GM18507 (cell line): ENCODE data around the gene MADD.

Experiments
- DNase-seq: peaks from one replicate; pipeline ENCODE4 v3.0.0; 2011; ENCODE audit warnings: low read depth; ENCODE audit not compliant: insufficient read length; ENCODE audit errors: extremely low spot score
- FAIRE-seq: peaks from 2 replicates; lab custom pipeline; 2011; peaks lifted over from hg19 to GRCh38; lab: Jason Lieb, UNC

Gene MADD

DNA sequence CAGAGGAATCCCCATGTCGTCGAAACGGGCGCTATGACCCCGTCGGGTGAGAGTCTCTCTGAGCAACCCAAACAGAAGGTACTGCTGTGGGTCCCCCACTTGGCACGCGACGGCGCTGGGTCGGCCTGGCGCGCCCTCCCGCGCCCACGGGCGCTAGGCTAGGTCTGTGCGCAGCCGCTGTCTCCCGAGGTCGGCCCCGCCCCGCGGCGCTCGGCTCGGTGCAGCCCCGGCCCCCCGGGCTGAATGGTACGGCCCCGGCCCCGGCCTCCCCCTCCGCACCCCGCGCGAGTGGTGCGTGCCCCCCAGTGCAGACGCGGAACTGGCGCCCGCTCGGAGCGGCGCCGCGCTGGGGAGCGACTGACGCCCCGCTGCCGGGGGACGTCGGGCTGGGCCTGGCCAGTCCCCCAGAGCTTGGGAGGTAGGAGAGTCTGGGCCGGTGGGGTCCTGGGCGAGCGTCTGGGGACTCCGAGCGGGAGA is at the start of gene MADD:
Gene MADD (plus strand): TSS at position 305 of the 477 bp plus-strand sequence.
- FAIRE-seq: peak; percentile 36

GRCh38 chr11:47220401-47220821 is 49.5 kb upstream of the MADD start:
- FAIRE-seq (no peak), DNase-seq (no peak)

More for the DNA sequence above, at the start of gene MADD:
- DNase-seq: peak; percentile 93

DNA sequence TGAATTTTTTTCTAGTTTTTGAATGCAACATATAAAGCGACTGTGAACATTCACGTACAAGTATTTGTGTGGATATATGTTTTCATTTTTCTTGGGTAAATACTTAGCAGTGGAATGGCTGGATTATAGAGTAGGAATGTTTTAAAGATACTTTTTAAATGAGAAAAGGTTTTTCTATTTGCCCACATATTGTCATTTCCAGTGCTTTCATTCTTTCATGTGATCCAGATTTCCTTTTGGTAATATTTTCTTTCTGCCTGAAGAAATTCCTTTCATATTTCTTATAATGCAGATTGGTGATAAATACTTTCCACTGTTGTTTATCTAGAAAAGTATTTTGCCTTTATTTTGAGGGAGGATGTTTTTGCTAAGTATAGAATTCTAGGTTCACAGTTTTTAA is 47.2 kb upstream of the MADD start:
- FAIRE-seq (no peak), DNase-seq (no peak)

GRCh38 chr11:47225552-47226400 is 44.2 kb upstream of the MADD start:
- peak; percentile 69 for FAIRE-seq

GRCh38 chr11:47229161-47229560 is 40.8 kb upstream of the MADD start:
- FAIRE-seq (no peak), DNase-seq (no peak)

More at GRCh38 chr11:47225552-47226400, 44.2 kb upstream of the MADD start:
- DNase-seq: no peak

GRCh38 chr11:47233051-47233450 is 36.9 kb upstream of the MADD start:
- FAIRE-seq (no peak), DNase-seq (no peak)

- no peak for DNase-seq
- no peak for FAIRE-seq
These were observed 35.8 kb upstream of the MADD start for GRCh38 chr11:47233989-47234668.

- DNase-seq (no peak), FAIRE-seq (no peak)
These were observed 35.2 kb upstream of the MADD start for GRCh38 chr11:47234669-47235100.

- DNase-seq: no peak
- no peak for FAIRE-seq
These were observed 34.8 kb upstream of the MADD start for GRCh38 chr11:47235163-47235562.

GRCh38 chr11:47236482-47236881 is 33.5 kb upstream of the MADD start:
- DNase-seq: no peak
- FAIRE-seq: no peak

DNA sequence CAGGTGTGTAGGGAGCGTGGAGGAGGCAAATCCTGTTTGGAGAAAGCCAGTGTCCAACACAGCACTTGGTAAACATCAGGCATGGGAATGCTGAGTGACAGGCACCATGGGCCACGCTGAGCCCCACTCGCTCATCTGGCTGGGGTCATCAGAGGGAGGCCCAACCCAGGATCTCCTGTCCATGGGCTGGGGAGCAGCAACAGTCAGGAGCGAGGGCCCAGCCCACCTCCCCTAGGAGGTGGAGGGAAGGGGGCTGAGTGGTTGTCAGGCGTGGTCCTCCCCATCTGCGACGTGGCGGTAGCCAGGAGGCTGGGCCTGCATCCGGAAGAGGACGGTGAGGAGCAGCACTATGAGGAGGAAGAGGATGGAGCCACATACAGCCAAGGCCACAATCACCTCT is 30.1 kb upstream of the MADD start:
- no peak for DNase-seq
- FAIRE-seq: no peak

- no peak for FAIRE-seq
These were observed 28.1 kb upstream of the MADD start for GRCh38 chr11:47241841-47242301.

GRCh38 chr11:47242596-47243192 is 27.2 kb upstream of the MADD start:
- no peak for FAIRE-seq
- no peak for DNase-seq

More at GRCh38 chr11:47241841-47242301, 28.1 kb upstream of the MADD start:
- DNase-seq: no peak

- no peak for FAIRE-seq
- no peak for DNase-seq
These were observed 26.5 kb upstream of the MADD start for GRCh38 chr11:47243454-47243853.

- no peak for FAIRE-seq
- no peak for DNase-seq
These were observed 25.2 kb upstream of the MADD start for GRCh38 chr11:47244448-47245350.

DNA sequence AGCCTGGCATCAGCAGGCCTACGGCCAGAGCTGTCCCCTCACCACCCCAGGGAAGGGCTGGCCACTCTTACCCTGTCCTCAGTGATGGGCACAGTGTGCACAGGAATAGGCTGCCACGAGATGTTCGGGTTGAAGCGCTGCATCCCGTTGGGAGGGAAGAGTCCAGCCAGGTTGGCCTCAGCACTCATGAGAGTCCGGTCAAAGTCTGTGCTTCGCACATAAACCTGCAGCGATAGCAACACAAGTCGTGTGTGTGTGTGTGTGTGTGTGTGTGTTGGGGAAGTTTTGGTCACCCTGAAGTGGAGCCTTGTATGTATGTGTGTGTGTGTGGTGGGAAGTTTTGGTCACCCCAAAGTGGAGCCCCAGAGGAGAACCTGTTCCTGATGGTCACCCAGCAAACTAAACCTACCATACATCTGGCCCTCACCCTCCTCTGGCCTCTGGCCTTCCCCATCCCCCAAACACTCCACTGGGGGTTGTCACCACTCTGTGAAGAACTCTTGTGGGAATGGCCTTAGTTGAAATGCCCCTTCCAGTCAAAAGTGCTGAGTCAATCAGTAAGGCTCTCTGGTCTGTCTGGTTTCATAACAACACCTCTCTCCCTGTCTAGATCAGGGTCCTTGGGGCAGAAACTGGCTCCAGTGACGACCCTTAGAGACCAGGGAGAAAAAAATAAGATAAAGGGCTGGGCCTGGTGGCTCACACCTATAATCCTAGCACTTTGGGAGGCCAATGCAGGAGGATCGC is 24.1 kb upstream of the MADD start:
- no peak for FAIRE-seq

GRCh38 chr11:47247502-47247901 is 22.4 kb upstream of the MADD start:
- DNase-seq: no peak
- no peak for FAIRE-seq

More for the DNA sequence above, 24.1 kb upstream of the MADD start:
- DNase-seq: no peak

- DNase-seq (no peak), FAIRE-seq (peak; percentile 62)
These were observed 21.6 kb upstream of the MADD start for GRCh38 chr11:47248304-47248663.
